ENCODE data around the gene GDF11.
"Not testable (repeated sequence)": the region's sequence is repeated elsewhere in the genome, so short reads cannot be mapped to it uniquely, and the experiment has no call there.

The GDF11 gene

GRCh38 chr12:55745361-55746173 is 2.6 kb downstream of the GDF11 start:
- peak overlapping the region; percentile 30 for H3K27ac ChIP-seq
- TF ChIP-seq ZFX (IDR thresholded peaks at IDR 0.05; ENCODE audit: borderline replicate concordance), result no peak
- TF ChIP-seq, protein P1, sequence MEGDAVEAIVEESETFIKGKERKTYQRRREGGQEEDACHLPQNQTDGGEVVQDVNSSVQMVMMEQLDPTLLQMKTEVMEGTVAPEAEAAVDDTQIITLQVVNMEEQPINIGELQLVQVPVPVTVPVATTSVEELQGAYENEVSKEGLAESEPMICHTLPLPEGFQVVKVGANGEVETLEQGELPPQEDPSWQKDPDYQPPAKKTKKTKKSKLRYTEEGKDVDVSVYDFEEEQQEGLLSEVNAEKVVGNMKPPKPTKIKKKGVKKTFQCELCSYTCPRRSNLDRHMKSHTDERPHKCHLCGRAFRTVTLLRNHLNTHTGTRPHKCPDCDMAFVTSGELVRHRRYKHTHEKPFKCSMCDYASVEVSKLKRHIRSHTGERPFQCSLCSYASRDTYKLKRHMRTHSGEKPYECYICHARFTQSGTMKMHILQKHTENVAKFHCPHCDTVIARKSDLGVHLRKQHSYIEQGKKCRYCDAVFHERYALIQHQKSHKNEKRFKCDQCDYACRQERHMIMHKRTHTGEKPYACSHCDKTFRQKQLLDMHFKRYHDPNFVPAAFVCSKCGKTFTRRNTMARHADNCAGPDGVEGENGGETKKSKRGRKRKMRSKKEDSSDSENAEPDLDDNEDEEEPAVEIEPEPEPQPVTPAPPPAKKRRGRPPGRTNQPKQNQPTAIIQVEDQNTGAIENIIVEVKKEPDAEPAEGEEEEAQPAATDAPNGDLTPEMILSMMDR (IDR thresholded peaks at IDR 0.05), result no peak

DNA sequence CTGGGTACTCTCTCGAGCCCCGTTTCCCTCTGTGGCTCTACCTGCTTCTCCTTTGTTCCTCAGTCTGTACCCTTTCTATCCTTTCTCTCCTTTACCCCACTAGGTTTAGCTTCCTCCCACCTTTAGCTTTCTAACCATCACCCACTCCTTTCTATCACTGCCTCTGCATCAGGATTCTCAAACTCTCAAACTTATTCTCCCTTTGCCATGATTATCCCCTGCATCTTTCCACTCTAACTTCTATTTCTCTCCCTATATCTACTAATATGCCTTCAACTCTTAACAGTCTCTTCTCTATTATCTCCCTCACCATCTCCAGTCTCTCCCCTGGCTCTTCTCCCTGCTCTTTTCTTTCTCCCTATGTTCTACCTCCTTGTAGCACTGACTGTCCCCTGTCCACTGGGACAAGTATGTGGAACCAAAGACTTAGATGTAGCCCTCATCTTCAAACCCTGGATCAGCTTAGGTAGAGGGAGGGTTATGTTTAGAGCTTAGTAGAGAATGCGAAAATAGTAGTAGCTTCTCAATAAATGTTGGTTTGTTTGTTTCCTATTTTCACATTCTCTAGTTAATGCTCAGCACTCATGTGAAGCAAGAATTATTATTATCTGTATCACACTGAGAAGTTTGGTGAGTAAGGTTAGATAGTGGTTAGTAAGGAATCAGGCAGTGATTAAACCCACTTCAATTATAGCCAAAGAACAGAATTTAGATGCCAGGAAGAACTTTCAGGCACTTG is 3.4 kb downstream of the GDF11 start:
- peak overlapping the region; percentile 30 for H3K27ac ChIP-seq
- TF ChIP-seq, protein P1 (IDR thresholded peaks at IDR 0.05), result no peak
- TF ChIP-seq ZFX (IDR thresholded peaks at IDR 0.05; ENCODE audit: borderline replicate concordance), result no peak

DNA sequence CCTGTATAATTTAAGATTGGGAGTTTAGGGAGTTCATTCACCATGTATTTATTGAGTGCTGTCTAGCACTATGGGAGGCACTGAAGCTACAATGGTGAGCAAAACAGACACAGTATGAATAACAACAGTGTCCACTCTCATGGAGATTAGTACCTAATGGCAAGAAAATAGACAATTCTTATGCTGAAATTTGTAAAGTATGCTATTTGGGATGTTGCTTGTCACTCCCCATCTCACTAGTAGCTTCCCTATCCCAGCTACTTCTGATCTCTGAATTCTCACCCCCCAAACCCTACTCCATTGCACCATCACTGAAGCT is 4.0 kb downstream of the GDF11 start:
- peak overlapping the region; percentile 30 for H3K27ac ChIP-seq
- no peak for TF ChIP-seq ZFX (IDR thresholded peaks at IDR 0.05; ENCODE audit: borderline replicate concordance)
- TF ChIP-seq, protein P1 (IDR thresholded peaks at IDR 0.05), result no peak

GRCh38 chr12:55748230-55748993 is 5.5 kb downstream of the GDF11 start:
- TF ChIP-seq, protein P1 (IDR thresholded peaks at IDR 0.05), result no peak
- no peak for TF ChIP-seq ZFX (IDR thresholded peaks at IDR 0.05; ENCODE audit: borderline replicate concordance)
- H3K27ac ChIP-seq, result no peak overlapping the region

GRCh38 chr12:55755246-55755645 is 12.3 kb downstream of the GDF11 start:
- 0 out of 2 replicates have a peak overlapping the region, but pooled peaks have one; percentile 5 for H3K27ac ChIP-seq
- TF ChIP-seq, protein P1 (IDR thresholded peaks at IDR 0.05), result no peak
- no peak for TF ChIP-seq ZFX (IDR thresholded peaks at IDR 0.05; ENCODE audit: borderline replicate concordance)

DNA sequence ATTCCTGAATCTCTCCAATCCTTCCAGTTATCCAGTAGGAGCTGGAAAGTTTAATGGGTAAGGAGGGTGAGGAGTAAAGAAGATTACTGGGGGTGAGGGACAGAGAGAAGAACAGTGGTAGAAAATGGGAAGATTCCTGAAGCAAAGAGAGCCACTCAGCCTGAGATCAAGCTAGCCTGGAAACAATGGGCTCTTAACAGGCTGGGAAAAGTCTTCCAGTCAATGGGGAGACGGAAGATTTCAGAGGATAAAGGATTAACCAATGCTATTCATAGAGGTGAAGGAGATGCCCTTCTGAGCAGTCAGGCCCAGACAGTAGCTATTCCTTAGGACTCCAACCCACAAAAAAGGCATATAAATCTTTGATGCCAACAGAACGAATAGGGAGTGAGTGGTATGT is 14.8 kb downstream of the GDF11 start:
- no peak overlapping the region for H3K27ac ChIP-seq
- no peak for TF ChIP-seq ZFX (IDR thresholded peaks at IDR 0.05; ENCODE audit: borderline replicate concordance)
- TF ChIP-seq, protein P1 (IDR thresholded peaks at IDR 0.05), result no peak

DNA sequence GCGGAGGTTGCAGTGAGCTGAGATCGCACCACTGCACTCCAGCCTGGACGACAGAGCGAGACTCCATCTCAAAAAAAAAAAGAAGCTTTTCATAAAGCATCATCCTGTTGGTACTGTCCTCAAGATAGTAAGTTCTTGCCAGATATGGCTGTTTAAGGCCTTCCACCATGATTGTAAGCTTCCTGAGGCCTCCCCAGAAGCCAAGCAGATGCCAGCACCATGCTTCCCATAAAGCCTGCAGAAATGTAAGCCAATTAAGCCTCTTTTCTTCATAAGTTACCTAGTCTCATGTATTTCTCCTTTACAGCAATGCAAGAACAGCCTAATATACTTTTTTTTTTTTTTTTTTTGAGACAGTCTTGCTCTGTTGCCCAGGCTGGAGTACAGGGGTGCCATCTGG is 15.7 kb downstream of the GDF11 start:
- not testable (repeated sequence) for H3K27ac ChIP-seq

Data from 22Rv1 (cell line).